HEK293T (cell line): Measurements from ENCODE around the gene CYTL1.

ENCODE experiments used
- ARNT ChIP-seq: fragments of 450-650 bp; IDR thresholded peaks from 2 replicates; pipeline ENCODE4 v1.6.1; 2017; ENCODE audit warnings: mild to moderate bottlenecking
- BHLHE40 ChIP-seq: fragments of 450-650 bp; IDR thresholded peaks from 2 replicates; pipeline ENCODE4 v1.6.1; 2016; ENCODE audit warnings: mild to moderate bottlenecking, moderate library complexity, borderline replicate concordance
- CTBP1 ChIP-seq: fragments of 450-650 bp; IDR thresholded peaks from 2 replicates; pipeline ENCODE4 v1.6.1; 2016; ENCODE audit warnings: borderline replicate concordance
- ELF4 ChIP-seq: fragments of 450-650 bp; IDR thresholded peaks from 2 replicates; pipeline ENCODE4 v1.6.1; 2017; ENCODE audit warnings: antibody characterized with exemption
- FOXA1 ChIP-seq: fragments of 450-650 bp; IDR thresholded peaks from 2 replicates; pipeline ENCODE4 v1.6.1; 2016; ENCODE audit warnings: mild to moderate bottlenecking
- FOXM1 ChIP-seq: fragments of 450-650 bp; IDR thresholded peaks from 2 replicates; pipeline ENCODE4 v1.6.1; 2017; ENCODE audit warnings: mild to moderate bottlenecking, borderline replicate concordance
- HDGF ChIP-seq: fragments of 450-650 bp; IDR thresholded peaks from 2 replicates; pipeline ENCODE4 v1.6.1; 2017; ENCODE audit warnings: antibody characterized with exemption, borderline replicate concordance
- LEF1 ChIP-seq: fragments of 450-650 bp; IDR thresholded peaks from 2 replicates; pipeline ENCODE4 v1.6.1; 2017; ENCODE audit warnings: mild to moderate bottlenecking, borderline replicate concordance
- NFRKB ChIP-seq: fragments of 450-650 bp; IDR thresholded peaks from 2 replicates; pipeline ENCODE4 v1.6.1; 2016; ENCODE audit warnings: mild to moderate bottlenecking, moderate library complexity
- SP1 ChIP-seq: fragments of 450-650 bp; IDR thresholded peaks from 2 replicates; pipeline ENCODE4 v1.6.1; 2017
- SUZ12 ChIP-seq: fragments of 450-650 bp; IDR thresholded peaks from 2 replicates; pipeline ENCODE4 v1.6.1; 2016; ENCODE audit warnings: mild to moderate bottlenecking
- ZNF384 ChIP-seq: fragments of 450-650 bp; IDR thresholded peaks from 2 replicates; pipeline ENCODE4 v1.6.1; 2016
- TF ChIP-seq, protein P1 (sequence below): fragments of 450-650 bp; IDR thresholded peaks from 2 replicates; pipeline ENCODE4 v1.6.1; 2016

- TF ChIP-seq ELF4 (no peak), FOXA1 (no peak), SUZ12 (no peak), HDGF (no peak), BHLHE40 (no peak), NFRKB (no peak), ZNF384 (no peak), ARNT (no peak), CTBP1 (no peak), LEF1 (no peak), SP1 (no peak), FOXM1 (no peak)
- TF ChIP-seq, protein P1, sequence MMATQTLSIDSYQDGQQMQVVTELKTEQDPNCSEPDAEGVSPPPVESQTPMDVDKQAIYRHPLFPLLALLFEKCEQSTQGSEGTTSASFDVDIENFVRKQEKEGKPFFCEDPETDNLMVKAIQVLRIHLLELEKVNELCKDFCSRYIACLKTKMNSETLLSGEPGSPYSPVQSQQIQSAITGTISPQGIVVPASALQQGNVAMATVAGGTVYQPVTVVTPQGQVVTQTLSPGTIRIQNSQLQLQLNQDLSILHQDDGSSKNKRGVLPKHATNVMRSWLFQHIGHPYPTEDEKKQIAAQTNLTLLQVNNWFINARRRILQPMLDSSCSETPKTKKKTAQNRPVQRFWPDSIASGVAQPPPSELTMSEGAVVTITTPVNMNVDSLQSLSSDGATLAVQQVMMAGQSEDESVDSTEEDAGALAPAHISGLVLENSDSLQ: no peak
Observed at GRCh38 chr4:5036239-5036638, 17.0 kb upstream of the CYTL1 start.
